WTC11 (cell line): Measurements from ENCODE around the gene FBXO21. TPM values are rescaled to one million over a fixed set of nuclear protein-coding genes. Genes with fewer than 3 reads are reported as not detected.

Experiments used
- ATAC-seq: fragments of 200-7000 bp; cut with Tn5 transposase; 2 replicates; pipeline ENCODE4 v1.10.0; 2021; ENCODE audit warnings: mild to moderate bottlenecking, moderate library complexity
- CTCF ChIA-PET: fragments of 300-600 bp; sonication (Branson Sonifier 250); formaldehyde crosslinking; loops from one replicate; lab custom pipeline; 2021; ENCODE audit warnings: antibody characterized with exemption; lab: Charles Lee
- POLR2A ChIA-PET: fragments of 350-600 bp; sonication (Branson Sonifier 250); formaldehyde crosslinking; loops from one replicate; lab custom pipeline; 2021; ENCODE audit warnings: antibody characterized with exemption; lab: Charles Lee
- DNase-seq: peaks from one replicate; pipeline ENCODE4 v3.0.0; 2021; ENCODE audit warnings: low spot score
- H3K27ac Mint-ChIP-seq: 2 replicates; pipeline ENCODE4 v1.8.0; 2021; ENCODE audit warnings: mixed read lengths
- H3K27me3 Mint-ChIP-seq: 2 replicates; pipeline ENCODE4 v1.8.0; 2021; ENCODE audit warnings: low read depth, mild to moderate bottlenecking, moderate library complexity, mixed read lengths
- H3K36me3 Mint-ChIP-seq: 2 replicates; pipeline ENCODE4 v1.8.0; 2021; ENCODE audit warnings: mixed read lengths
- H3K4me1 Mint-ChIP-seq: 2 replicates; pipeline ENCODE4 v1.8.0; 2022; ENCODE audit warnings: mixed read lengths
- H3K4me3 Mint-ChIP-seq: 2 replicates; pipeline ENCODE4 v1.8.0; 2021; ENCODE audit warnings: mild to moderate bottlenecking, moderate library complexity, mixed read lengths
- H3K9me3 Mint-ChIP-seq: 2 replicates; pipeline ENCODE4 v1.8.0; 2021; ENCODE audit warnings: mixed read lengths
- AR ChIP-seq: fragments of 250-450 bp; sonication (Bioruptor Pico); IDR thresholded peaks from 2 replicates; pipeline ENCODE4 v1.9.0; 2021; ENCODE audit warnings: mild to moderate bottlenecking
- ATF1 ChIP-seq: sonication (generic); formaldehyde crosslinking; IDR thresholded peaks from 2 replicates; pipeline ENCODE4 v1.8.1; 2023; ENCODE audit warnings: mild to moderate bottlenecking, moderate library complexity, missing genetic modification reagents
- ESRRA ChIP-seq: sonication (generic); formaldehyde crosslinking; IDR thresholded peaks from 2 replicates; pipeline ENCODE4 v1.8.1; 2022; ENCODE audit warnings: mild to moderate bottlenecking, missing genetic modification reagents, borderline replicate concordance
- FOXK1 ChIP-seq: sonication (generic); formaldehyde crosslinking; IDR thresholded peaks from 2 replicates; pipeline ENCODE4 v1.8.0; 2022; ENCODE audit warnings: mild to moderate bottlenecking, moderate library complexity, missing genetic modification reagents
- HMGA2 ChIP-seq: fragments of 250-450 bp; sonication (Bioruptor Pico); IDR thresholded peaks from 2 replicates; pipeline ENCODE4 v1.4.0; 2021; ENCODE audit warnings: mild to moderate bottlenecking, moderate library complexity
- NFYB ChIP-seq: sonication (generic); formaldehyde crosslinking; conservative IDR thresholded peaks from 2 replicates; pipeline ENCODE4 v1.8.0; 2022; ENCODE audit warnings: low read depth, missing genetic modification reagents
- PRRX2 ChIP-seq: fragments of 250-450 bp; sonication (Bioruptor Pico); IDR thresholded peaks from 2 replicates; pipeline ENCODE4 v1.8.0; 2021; ENCODE audit warnings: mild to moderate bottlenecking
- ZBTB21 ChIP-seq: sonication (generic); formaldehyde crosslinking; IDR thresholded peaks from 2 replicates; pipeline ENCODE4 v1.8.1; 2023; ENCODE audit warnings: mild to moderate bottlenecking, missing genetic modification reagents, borderline replicate concordance
- ZNF138 ChIP-seq: sonication (generic); formaldehyde crosslinking; conservative IDR thresholded peaks from 2 replicates; pipeline ENCODE4 v1.8.1; 2022; ENCODE audit warnings: mild to moderate bottlenecking, moderate library complexity, missing genetic modification reagents
- ZNF219 ChIP-seq: sonication (generic); formaldehyde crosslinking; IDR thresholded peaks from 2 replicates; pipeline ENCODE4 v1.8.0; 2023; ENCODE audit warnings: missing genetic modification reagents, mild to moderate bottlenecking, borderline replicate concordance
- ZNF263 ChIP-seq: sonication (generic); formaldehyde crosslinking; IDR thresholded peaks from 2 replicates; pipeline ENCODE4 v1.8.1; 2022; ENCODE audit warnings: low read depth, mild to moderate bottlenecking, moderate library complexity, missing genetic modification reagents
- ZNF423 ChIP-seq: fragments of 250-450 bp; sonication (Bioruptor Pico); IDR thresholded peaks from 2 replicates; pipeline ENCODE4 v2.1.2; 2022; ENCODE audit warnings: mild to moderate bottlenecking, moderate library complexity
- total RNA-seq: library from RNA; stranded (reverse); gene quantifications from 3 replicates; pipeline ENCODE4 v1.2.3, GENCODE V29; 2021
- TF ChIP-seq, protein P1 (sequence below): sonication (generic); formaldehyde crosslinking; IDR thresholded peaks from 2 replicates; pipeline ENCODE4 v1.8.1; 2022; ENCODE audit warnings: low read depth, mild to moderate bottlenecking, moderate library complexity, missing genetic modification reagents, borderline replicate concordance
- TF ChIP-seq, protein P2 (sequence below): sonication (generic); formaldehyde crosslinking; IDR thresholded peaks from 2 replicates; pipeline ENCODE4 v1.8.1; 2023; ENCODE audit warnings: mild to moderate bottlenecking, missing genetic modification reagents, moderate library complexity
- TF ChIP-seq, protein P3 (sequence below): fragments of 250-450 bp; sonication (Bioruptor Pico); IDR thresholded peaks from 2 replicates; pipeline ENCODE4 v1.8.0; 2021; ENCODE audit warnings: mild to moderate bottlenecking
- TF ChIP-seq, protein P4 (sequence below): sonication (generic); formaldehyde crosslinking; IDR thresholded peaks from 2 replicates; pipeline ENCODE4 v1.8.1; 2022; ENCODE audit warnings: missing genetic modification reagents, borderline replicate concordance
- TF ChIP-seq, protein P5 (sequence below): fragments of 250-450 bp; sonication (Bioruptor Pico); IDR thresholded peaks from 2 replicates; pipeline ENCODE4 v2.1.2; 2022; ENCODE audit warnings: mild to moderate bottlenecking, moderate library complexity
- TF ChIP-seq, protein P6 (sequence below): sonication (generic); formaldehyde crosslinking; IDR thresholded peaks from 2 replicates; pipeline ENCODE4 v1.8.0; 2022; ENCODE audit warnings: mild to moderate bottlenecking, missing genetic modification reagents

FBXO21 gene
- total RNA-seq, 1 experiment from 2014 or later: 60.3 TPM

- ChIA-PET POLR2A (interaction anchor here (1.1 kb wide), 1 partner anchor 16 kb away, joined by 3 read pairs; no protein-coding TSS in a partner anchor), CTCF (interaction anchor here (2.4 to 2.7 kb wide), 3 partner anchors 9 to 18 kb away, joined by 14 to 22 read pairs (median 14); no protein-coding TSS in a partner anchor)
- no peaks in the 10 kb centered on the region for H3K9me3 Mint-ChIP-seq
- peaks cover 11% of the 10 kb centered on the region for H3K4me1 Mint-ChIP-seq
- no peak overlapping the region for H3K4me3 Mint-ChIP-seq
- no peak overlapping the region for H3K27ac Mint-ChIP-seq
- no peak for TF ChIP-seq ESRRA (CRISPR knock-in tag)
- TF ChIP-seq, protein P1, sequence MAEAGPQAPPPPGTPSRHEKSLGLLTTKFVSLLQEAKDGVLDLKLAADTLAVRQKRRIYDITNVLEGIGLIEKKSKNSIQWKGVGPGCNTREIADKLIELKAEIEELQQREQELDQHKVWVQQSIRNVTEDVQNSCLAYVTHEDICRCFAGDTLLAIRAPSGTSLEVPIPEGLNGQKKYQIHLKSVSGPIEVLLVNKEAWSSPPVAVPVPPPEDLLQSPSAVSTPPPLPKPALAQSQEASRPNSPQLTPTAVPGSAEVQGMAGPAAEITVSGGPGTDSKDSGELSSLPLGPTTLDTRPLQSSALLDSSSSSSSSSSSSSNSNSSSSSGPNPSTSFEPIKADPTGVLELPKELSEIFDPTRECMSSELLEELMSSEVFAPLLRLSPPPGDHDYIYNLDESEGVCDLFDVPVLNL (CRISPR knock-in tag): no peak
- TF ChIP-seq, protein P2, sequence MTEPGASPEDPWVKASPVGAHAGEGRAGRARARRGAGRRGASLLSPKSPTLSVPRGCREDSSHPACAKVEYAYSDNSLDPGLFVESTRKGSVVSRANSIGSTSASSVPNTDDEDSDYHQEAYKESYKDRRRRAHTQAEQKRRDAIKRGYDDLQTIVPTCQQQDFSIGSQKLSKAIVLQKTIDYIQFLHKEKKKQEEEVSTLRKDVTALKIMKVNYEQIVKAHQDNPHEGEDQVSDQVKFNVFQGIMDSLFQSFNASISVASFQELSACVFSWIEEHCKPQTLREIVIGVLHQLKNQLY: no peak
- no peak for TF ChIP-seq ZNF138 (CRISPR knock-in tag)
- no peak for TF ChIP-seq ZNF263 (CRISPR knock-in tag)
- TF ChIP-seq, protein P3, sequence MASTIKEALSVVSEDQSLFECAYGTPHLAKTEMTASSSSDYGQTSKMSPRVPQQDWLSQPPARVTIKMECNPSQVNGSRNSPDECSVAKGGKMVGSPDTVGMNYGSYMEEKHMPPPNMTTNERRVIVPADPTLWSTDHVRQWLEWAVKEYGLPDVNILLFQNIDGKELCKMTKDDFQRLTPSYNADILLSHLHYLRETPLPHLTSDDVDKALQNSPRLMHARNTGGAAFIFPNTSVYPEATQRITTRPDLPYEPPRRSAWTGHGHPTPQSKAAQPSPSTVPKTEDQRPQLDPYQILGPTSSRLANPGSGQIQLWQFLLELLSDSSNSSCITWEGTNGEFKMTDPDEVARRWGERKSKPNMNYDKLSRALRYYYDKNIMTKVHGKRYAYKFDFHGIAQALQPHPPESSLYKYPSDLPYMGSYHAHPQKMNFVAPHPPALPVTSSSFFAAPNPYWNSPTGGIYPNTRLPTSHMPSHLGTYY (CRISPR knock-in tag): no peak
- TF ChIP-seq AR (CRISPR knock-in tag): no peak
- TF ChIP-seq PRRX2 (CRISPR knock-in tag): no peak
- no peak for TF ChIP-seq HMGA2 (CRISPR knock-in tag)
- TF ChIP-seq, protein P4, sequence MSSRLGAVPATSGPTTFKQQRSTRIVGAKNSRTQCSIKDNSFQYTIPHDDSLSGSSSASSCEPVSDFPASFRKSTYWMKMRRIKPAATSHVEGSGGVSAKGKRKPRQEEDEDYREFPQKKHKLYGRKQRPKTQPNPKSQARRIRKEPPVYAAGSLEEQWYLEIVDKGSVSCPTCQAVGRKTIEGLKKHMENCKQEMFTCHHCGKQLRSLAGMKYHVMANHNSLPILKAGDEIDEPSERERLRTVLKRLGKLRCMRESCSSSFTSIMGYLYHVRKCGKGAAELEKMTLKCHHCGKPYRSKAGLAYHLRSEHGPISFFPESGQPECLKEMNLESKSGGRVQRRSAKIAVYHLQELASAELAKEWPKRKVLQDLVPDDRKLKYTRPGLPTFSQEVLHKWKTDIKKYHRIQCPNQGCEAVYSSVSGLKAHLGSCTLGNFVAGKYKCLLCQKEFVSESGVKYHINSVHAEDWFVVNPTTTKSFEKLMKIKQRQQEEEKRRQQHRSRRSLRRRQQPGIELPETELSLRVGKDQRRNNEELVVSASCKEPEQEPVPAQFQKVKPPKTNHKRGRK (CRISPR knock-in tag): no peak
- TF ChIP-seq ZNF219 (CRISPR knock-in tag): no peak
- TF ChIP-seq, protein P5, sequence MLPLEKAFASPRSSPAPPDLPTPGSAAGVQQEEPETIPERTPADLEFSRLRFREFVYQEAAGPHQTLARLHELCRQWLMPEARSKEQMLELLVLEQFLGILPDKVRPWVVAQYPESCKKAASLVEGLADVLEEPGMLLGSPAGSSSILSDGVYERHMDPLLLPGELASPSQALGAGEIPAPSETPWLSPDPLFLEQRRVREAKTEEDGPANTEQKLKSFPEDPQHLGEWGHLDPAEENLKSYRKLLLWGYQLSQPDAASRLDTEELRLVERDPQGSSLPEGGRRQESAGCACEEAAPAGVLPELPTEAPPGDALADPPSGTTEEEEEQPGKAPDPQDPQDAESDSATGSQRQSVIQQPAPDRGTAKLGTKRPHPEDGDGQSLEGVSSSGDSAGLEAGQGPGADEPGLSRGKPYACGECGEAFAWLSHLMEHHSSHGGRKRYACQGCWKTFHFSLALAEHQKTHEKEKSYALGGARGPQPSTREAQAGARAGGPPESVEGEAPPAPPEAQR (CRISPR knock-in tag): no peak
- DNase-seq: no peak
- ATAC-seq: no peak
- H3K27me3 Mint-ChIP-seq: peaks cover 21% of the 10 kb centered on the region
- no peaks in the 10 kb centered on the region for H3K36me3 Mint-ChIP-seq
These were observed 87.5 kb downstream of the FBXO21 start for GRCh38 chr12:117102800-117103181.

- ChIA-PET CTCF (interaction anchor here (1.4 to 2.7 kb wide), 6 partner anchors 9 to 98 kb away, joined by 3 to 22 read pairs (median 9); no protein-coding TSS in a partner anchor), POLR2A (interaction anchor here (1.1 kb wide), 1 partner anchor 15 kb away, joined by 3 read pairs; no protein-coding TSS in a partner anchor)
- peaks cover 13% of the 10 kb centered on the region for H3K4me1 Mint-ChIP-seq
- no peak overlapping the region for H3K4me3 Mint-ChIP-seq
- H3K27ac Mint-ChIP-seq: peak overlapping the region; percentile 68; the same call in 1 of the 2 replicates
- TF ChIP-seq NFYB (CRISPR knock-in tag) (no peak), ZNF423 (CRISPR knock-in tag) (peak; percentile 81), ATF1 (no peak), ZBTB21 (CRISPR knock-in tag) (no peak), FOXK1 (CRISPR knock-in tag) (no peak)
- TF ChIP-seq, protein P1 (CRISPR knock-in tag): no peak
- TF ChIP-seq, protein P6, sequence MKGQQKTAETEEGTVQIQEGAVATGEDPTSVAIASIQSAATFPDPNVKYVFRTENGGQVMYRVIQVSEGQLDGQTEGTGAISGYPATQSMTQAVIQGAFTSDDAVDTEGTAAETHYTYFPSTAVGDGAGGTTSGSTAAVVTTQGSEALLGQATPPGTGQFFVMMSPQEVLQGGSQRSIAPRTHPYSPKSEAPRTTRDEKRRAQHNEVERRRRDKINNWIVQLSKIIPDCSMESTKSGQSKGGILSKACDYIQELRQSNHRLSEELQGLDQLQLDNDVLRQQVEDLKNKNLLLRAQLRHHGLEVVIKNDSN (CRISPR knock-in tag): no peak
- ATAC-seq (no peak), DNase-seq (no peak)
- peaks cover 27% of the 10 kb centered on the region for H3K27me3 Mint-ChIP-seq
- no peaks in the 10 kb centered on the region for H3K36me3 Mint-ChIP-seq
- H3K9me3 Mint-ChIP-seq: no peaks in the 10 kb centered on the region
These were observed 88.1 kb downstream of the FBXO21 start for GRCh38 chr12:117101953-117102799.
